Activated gamma-delta T cell (primary cell): ENCODE results near the gene STK39.

Experiments
- DNase-seq: peaks from one replicate; lab custom pipeline; 2025; lab: John Stamatoyannopoulos, UW

The STK39 gene

GRCh38 chr2:168210216-168210894 lies 37.0 kb downstream of the STK39 start:
- DNase-seq: no peak

- no peak for DNase-seq
Measured at GRCh38 chr2:168208652-168209051, 38.7 kb downstream of the STK39 start.

DNA sequence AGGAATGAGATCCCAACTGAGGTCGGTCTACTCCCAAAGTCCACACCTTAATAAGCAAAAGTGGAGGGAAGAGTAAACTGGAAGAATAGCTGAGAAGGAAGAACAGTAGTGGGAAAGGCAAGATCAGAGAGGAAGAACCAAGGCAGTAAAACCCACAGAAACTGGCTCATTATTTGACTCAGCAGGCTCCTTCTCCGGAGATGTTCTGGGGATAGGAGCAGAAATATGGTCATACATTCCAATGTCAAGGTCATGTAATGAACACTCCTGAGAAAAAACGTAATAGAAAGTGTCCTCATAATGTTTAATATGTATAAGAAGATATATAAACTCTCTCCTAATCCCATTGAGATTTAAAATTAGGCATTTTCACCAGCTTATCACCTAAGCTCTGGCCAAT lies 39.5 kb downstream of the STK39 start:
- DNase-seq: no peak

DNA sequence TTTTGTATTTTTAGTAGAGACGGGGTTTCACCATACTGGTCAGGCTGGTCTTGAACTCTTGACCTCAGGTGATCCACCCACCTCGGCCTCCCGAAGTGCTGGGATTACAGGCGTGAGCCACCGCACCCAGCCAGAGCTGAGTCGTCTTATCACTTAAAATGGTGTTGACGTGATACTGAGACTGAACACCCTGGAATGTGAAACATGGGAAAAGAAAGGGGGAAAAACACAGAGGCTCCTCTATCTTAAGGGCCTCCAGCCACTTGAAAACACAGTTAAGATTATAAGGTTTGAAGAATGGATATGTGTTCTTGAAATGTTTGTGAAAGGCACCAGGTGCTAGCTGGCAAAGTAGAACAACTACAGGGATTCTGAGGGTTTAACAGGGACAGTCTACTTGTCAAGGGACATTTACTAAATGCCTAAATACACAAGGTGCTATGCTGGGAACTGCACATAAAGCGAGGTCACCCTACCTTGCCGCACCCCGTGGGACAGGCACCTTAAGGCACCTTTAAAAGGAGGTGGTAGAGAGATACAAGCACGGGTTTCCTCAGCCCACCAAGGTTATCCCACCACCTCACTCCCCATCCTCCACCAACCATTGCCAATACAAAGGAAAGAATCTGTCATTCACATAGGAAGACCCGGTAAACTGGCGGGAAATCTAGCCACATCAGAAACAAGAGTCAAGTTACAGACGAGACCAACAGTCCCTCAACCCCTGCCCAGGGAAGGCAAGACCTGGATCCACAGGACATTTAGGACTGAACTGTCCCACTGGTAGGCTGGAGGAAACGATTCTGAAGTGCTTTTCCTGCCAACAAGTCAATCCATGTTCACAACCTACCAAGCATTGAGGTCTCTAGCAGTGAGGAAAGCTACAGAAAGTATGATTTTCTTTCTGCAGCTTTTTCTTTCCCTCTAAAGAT lies 43.4 kb downstream of the STK39 start:
- DNase-seq: no peak

DNA sequence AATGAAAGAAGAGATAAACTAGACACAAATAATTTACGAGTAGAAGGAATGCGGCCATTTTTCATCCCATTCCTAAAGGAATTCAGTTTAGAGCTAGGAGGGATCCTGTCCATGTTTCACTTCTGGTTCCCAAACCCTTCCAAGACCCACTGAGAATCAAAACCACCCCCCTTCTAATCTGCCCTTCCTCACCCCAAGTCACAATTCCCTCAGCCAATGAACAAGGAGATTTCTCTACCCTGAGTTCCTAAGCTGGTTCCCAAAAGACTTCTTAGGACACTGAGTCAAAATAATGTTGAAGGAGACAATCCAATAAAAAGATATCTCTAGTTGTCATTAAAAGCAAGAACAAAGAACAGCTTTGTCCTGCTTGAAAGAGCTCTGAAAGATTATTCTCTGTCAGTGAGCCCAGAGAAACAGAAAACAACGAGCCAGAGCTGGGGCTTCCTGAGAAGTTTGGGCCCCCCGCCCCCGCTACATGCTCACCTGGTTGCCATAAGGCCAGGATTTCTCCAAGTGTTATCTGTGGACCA lies 45.7 kb downstream of the STK39 start:
- DNase-seq: no peak

- no peak for DNase-seq
Measured at GRCh38 chr2:168200930-168201583, 46.3 kb downstream of the STK39 start.

DNA sequence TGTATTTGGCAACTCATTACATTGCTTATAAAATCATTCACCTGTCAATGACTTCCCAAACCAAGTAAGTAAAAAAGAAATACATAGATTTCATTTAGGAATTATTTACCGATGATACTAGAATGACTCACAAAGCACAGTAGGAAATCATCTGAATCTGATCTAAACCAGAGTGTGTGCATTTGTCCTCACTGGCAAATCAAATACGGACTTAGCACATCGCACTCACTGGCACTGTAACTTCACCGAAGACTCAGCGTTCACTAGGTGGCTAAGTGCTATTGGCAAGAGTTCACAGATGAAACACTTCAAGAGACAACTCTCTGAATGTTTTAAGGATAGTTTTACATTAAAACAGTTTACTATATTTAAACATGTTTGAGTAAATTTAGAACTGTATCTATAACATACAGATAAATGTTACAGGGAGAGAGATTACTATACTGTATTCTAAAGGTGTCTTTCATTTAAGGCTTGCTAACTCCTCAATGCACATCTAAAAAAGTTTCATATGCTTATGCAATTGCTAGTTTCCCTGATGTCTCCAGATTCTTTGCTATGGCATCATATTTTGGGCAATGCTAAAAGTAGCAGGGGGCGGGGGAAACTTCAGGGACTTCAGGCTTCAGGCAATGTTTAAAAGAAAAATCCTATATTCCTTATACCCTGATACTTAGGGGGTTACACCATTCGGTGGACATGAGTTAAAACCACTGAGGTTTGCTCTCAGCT lies 48.8 kb downstream of the STK39 start:
- no peak for DNase-seq

DNA sequence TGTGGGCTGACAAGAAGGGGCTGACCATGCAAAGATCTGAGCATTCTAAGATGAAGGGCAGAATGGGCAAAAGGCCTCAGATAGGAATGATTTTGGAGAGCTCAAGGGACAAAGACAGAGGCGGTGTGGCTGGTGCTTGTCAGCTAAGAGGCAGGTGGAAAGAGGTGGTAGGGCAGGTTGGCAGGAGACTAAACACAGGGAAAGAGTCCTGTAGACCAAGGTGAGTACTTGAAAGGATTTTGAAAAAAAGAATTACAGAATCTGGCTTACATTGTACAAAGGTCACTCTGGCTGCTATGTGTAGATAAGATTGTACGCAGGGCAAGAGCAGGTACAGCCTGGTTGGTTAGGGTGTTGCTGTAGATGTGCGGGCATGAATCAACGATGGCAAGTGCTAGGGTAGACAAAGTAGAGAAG lies 50.6 kb downstream of the STK39 start:
- DNase-seq: no peak

GRCh38 chr2:168194784-168195522 lies 52.4 kb downstream of the STK39 start:
- no peak for DNase-seq

DNA sequence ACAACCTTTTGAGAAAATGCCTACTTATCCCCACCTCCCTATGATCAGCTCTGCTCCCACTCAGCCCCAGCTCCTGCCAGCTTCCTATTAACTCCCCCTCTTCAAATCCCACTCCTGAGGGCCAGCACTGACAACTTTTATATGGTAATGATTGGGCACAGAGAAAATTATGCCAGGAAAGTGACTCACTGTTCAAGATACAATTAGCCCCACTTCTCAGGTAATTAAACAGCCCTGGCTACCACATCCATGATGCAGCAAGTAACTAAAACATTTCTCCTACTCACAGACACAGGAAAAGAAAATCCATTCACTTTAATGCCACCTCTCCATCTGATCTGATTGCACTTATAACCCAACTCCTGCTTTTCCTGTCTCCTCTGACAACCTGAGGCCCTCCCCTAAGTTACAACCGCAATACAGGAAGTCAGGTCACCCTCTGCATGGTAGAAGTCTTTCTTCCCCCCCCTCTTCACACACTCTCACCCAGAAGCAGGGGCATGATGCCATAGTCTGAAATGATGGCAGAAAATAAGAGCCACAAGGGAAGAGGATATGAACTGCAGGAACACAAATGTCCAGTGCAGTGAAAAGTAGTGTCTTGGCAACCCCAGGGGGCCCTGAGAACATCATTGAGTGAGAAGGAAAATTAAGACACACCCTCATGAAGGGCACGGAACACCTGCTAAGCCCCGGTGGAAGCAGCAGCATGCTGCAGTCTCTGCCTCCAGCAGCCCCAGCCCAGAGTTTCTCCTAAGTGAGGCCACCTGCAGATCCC lies 54.4 kb downstream of the STK39 start:
- DNase-seq: no peak

DNA sequence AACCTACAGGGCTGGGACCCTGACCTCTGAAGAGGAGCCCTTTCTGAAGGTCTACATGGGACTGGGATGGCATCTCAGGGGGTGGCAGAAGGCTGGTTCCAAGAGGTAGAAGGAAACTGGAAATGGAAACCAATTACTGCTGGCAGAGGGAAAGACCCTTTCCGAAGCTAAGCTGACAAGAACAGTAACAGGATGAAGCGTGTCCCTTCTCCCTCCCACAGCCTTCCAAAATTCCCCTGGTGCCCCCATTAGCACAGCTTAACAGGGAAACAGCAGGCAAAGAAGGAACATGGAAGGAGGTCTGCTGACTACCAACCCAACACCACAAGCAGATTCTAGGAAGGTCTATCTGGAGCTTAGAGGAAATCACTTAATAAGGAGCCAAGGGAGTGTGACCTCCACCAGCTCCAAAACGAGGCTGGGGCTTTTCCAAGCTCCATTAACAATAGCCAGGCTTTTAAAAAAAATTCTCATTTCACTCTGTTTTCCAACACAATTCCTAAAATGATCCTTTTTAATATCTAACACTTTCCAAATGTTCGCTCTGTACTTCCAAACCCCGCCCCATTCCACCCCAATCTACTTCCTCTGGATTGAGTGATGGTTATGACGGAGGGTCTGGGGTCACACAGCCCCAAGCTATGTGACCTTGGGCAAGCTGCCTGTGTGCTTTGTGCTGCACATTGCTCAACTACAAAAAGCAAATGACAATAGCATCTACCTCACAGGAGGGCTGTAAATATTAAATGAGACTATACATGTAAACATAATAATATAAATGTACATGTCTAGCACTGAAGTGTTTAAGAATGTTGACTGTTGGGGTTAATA lies 55.2 kb downstream of the STK39 start:
- no peak for DNase-seq

DNA sequence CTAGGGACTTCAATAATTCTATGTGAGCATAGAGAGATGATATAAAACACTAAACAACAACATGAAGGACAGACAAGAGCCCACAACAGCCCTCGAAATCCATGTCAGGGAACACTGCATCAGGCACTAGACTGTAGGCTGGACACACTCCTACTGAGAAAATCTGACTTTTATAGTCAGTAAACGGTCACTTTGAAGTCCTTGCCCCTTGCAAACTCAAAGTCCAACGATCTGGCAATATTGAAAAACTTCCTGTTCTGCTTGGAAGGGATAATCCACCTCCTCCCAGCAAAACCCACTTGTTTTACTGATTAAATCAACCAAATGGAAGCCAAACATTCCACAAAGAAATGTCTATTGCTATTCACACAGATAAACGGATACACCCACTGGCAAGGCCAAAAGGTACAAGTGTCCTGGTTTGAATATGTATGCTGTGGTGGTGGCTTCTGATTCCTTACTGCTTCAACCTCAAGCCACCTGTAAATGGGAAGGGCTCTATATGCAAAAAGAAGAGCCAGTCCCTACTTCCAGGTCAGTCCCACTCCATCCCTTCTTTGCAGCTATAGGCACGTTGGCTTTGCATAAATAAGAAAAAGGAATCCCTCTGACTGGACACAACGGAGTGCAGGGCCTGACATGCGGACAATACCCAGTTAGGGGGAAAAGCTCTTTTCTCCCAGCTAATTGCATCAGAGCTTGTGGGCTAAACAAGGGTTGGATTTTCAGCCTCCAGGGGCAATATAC lies 56.6 kb downstream of the STK39 start:
- no peak for DNase-seq

DNA sequence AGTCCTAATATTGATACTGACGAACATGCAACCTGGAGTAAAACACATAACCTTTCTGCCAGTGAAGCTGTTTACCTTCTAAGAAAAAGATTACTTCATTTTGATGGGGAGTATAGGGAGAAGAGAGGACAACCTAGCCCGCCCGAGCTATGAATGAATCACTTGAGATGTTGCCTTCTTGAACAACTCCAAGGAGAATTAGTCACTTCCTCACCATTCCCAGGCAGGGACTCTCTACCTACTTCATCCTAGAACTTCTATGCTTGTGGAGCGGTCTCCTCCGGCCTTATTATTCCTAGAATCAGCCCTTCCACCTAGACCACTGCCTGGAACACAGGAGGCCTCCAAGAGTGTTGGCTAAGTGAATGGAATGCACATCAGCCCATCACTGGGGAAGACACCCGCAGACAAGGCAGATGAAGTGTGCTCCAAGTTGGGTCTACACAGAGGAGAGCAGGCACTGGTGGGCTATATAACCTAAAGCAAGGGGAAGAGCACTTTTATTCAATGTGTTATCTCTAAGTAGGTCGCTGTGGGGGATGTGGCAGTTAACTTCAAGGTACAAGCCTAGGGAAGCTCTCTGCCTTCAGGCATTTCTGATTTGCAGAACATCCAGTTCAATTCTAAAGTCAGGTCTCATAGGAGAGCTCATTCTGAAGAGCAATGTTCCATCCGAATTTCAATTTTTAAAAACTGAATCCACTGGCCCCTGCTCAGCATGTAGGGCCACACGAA lies 57.4 kb downstream of the STK39 start:
- no peak for DNase-seq

GRCh38 chr2:168188002-168188401 lies 59.4 kb downstream of the STK39 start:
- no peak for DNase-seq

DNA sequence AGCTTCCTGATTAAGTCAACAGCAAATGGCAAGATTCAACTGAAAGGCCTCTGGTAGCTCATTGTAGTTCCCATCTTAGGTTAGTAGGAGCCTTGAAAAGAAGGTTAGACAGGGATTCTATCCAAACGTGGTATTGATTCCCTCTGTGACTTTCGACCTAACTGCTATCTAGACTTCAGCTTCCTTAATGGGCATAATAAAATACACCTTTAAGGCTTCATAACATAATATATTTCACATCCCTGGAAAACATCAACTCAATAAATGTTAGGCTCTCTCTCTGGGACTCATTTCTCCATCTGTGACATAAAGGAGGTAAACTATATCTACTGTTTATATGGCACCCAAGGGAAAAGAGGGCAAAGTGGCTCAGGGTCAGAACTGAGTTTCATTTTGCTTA lies 60.9 kb downstream of the STK39 start:
- DNase-seq: no peak

GRCh38 chr2:168185583-168186274 lies 61.7 kb downstream of the STK39 start:
- DNase-seq: no peak
